Skeletal muscle tissue (tissue), 4 donors: ENCODE data around the gene ITM2C. TPM values are rescaled to one million over a fixed set of nuclear protein-coding genes. Genes with fewer than 3 reads are reported as not detected.

Experiments used
- H3K27ac ChIP-seq: one replicate; pipeline ENCODE4 v1.7.0; 2013; ENCODE audit warnings: mild to moderate bottlenecking, low read depth, low read length, inconsistent platforms
- H3K27me3 ChIP-seq, 3 donors: one replicate each; pipeline ENCODE4 v1.7.0; 2013; ENCODE audit warnings: low read length in 3 of 3; ENCODE audit not compliant: control insufficient read depth in 3 of 3, insufficient read depth in 3 of 3
- H3K36me3 ChIP-seq, 3 donors: one replicate each; pipeline ENCODE4 v1.7.0; 2013; ENCODE audit warnings: low read length in 3 of 3; ENCODE audit not compliant: control insufficient read depth in 3 of 3, insufficient read depth in 3 of 3
- H3K4me1 ChIP-seq, 3 donors: one replicate each; pipeline ENCODE4 v1.7.0; 2013; ENCODE audit warnings: low read length in 3 of 3, mild to moderate bottlenecking in 3 of 3; ENCODE audit not compliant: control insufficient read depth in 3 of 3, insufficient read depth in 3 of 3
- H3K4me3 ChIP-seq, 3 donors: one replicate each; pipeline ENCODE4 v1.7.0; 2013; ENCODE audit warnings: low read length in 3 of 3
- H3K9ac ChIP-seq, 3 donors: one replicate each; pipeline ENCODE4 v1.7.0; 2013; ENCODE audit warnings: low read length in 3 of 3, mild to moderate bottlenecking in 3 of 3, moderate library complexity in 2 of 3, low read depth in 1 of 3
- H3K9me3 ChIP-seq, 3 donors: one replicate each; pipeline ENCODE4 v1.7.0; 2013; ENCODE audit warnings: low read length in 3 of 3; ENCODE audit not compliant: control insufficient read depth in 3 of 3
- total RNA-seq: library from RNA; depleted of rRNA; stranded (reverse); fragments of >200 nt; gene quantifications from one replicate; pipeline ENCODE4 v1.2.3, GENCODE V29; 2014
- donor health status: Osteomylitis.

ITM2C gene
- total RNA-seq, 1 donor from 2014 or later: 84.0 TPM

DNA sequence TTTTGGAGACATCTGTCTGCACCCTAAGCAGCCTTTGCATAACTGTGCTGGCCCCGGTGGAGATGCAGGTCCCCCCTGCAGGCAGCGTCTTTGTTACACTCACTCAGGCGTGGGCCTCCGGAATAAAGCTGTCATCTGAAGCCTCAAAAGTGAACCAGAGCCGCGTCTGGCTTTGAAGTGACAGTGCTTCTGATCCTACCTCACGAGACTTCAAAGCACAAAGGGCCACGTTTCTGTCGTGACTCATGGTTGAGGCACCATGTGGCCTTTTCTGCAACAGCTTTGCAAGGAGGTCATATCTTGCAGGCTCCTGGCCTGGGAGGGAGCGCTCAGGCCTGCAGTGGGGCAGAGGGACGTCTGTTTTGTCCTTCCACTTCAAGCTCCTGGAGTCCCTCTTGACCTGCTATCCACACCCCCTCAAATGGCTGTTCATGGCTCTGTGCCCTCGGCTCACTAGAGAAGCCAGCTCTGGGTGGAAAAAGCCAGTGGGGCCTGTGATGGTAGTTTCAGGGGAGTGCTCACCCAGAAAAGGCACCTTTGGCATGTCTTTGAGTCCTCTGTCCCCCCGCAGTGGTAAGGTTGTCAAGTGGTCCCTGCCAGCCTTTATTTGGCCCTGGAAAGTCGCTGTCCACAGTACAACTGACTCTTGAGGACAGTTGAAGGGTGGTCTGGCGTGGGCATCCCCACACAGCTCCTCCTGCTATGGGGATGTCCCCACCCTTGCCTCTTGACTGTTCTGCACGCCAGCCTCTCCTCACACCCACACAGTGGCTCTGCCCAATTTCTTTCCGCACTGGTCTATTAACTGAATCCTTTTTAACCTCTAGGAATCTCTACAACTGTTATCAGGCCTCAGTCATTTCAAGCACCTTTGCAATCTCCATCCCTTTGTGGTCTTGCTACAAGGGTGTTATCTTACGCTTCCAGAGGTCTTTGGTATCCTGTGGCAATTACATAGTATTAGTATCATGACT is 41.0 kb downstream of the ITM2C start:
- Histone ChIP-seq H3K4me3 (no peak overlapping the region), H3K27me3 (peaks cover 5 to 9% (median 5%) of the 10 kb centered on the region in 3 donors), H3K9ac (no peak overlapping the region), H3K4me1 (no peaks in the 10 kb centered on the region), H3K36me3 (no peaks in the 10 kb centered on the region), H3K9me3 (no peaks in the 10 kb centered on the region), H3K27ac (no peak overlapping the region)

DNA sequence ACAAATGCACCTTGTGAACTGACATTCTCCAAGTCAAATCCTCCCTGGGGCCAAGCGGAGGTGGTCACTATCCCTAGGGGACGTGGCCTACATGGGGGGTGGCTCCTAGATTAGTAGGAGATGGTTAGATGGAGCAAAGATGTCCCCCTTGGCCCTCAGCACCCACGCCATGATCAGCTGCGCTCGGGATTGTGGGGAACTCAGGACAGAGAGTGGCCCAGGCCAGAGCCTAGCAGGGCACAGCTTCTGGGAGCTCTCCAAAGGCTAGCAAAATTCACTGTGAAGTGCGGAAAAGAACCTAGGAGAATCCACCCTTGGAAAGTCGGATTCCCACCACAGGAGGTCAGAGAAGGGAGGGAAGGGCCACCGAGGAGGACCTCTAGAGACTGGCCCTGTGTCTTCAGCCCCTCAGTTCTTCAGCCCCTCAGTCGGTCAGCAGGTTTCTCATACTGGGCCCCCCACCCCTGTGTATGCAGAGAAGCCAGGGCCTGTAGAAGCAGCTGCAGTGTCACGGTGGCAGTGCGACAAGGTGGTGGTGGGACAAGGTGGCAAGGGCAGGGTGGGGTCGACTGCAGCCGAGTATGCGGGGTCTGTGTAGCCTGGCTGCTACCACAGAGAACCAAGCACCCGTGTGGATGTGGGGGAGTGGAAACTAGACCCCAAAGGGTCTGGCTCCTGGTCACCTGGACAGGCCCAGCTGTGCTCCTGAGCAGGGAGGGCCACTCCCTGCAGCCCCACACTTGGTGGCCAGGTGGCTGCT is 41.9 kb downstream of the ITM2C start:
- Histone ChIP-seq H3K36me3 (no peaks in the 10 kb centered on the region), H3K4me1 (no peaks in the 10 kb centered on the region), H3K9me3 (no peaks in the 10 kb centered on the region), H3K4me3 (no peak overlapping the region), H3K27ac (no peak overlapping the region), H3K9ac (no peak overlapping the region), H3K27me3 (peaks cover 0 to 5% (median 4%) of the 10 kb centered on the region in 3 donors)

DNA sequence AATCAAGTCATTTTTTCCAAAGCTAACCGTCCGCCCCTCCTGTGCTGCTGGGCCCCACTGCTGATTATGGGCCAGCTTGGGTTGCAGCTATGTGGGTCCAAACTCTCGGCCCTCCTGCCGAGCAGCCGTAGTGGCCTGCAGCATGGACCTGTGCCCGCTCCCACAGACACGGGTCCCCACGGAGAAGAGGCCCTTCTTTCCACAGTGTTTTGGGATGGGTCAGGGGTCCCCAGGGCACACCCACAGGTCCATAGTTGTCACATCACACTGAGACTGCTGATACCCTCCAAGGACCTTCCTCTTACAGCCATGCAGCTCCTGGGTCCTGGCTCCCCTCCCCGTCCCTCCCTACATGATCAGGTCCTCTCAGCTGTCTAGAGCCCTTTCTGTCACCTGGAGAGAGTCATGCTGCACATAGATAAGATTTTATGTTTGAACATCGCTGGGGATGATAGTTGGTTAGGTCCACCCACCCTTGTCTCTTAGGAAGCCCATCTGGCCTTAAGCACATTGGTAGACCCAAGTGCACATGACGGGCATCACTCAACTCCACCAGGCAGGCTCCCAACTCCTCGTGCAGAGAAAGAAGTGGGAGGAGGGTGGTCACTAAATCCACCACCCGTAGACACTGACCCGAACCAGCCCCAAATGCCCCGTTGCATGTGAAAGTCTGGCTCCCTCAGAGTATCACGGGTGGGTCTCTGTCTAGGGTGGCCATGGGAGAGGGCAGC is 42.8 kb downstream of the ITM2C start:
- peaks cover 0 to 5% (median 4%) of the 10 kb centered on the region in 3 donors for H3K27me3 ChIP-seq
- no peaks in the 10 kb centered on the region for H3K36me3 ChIP-seq
- H3K4me3 ChIP-seq: no peak overlapping the region
- no peak overlapping the region for H3K9ac ChIP-seq
- no peaks in the 10 kb centered on the region for H3K4me1 ChIP-seq
- H3K27ac ChIP-seq: no peak overlapping the region
- no peaks in the 10 kb centered on the region for H3K9me3 ChIP-seq

DNA sequence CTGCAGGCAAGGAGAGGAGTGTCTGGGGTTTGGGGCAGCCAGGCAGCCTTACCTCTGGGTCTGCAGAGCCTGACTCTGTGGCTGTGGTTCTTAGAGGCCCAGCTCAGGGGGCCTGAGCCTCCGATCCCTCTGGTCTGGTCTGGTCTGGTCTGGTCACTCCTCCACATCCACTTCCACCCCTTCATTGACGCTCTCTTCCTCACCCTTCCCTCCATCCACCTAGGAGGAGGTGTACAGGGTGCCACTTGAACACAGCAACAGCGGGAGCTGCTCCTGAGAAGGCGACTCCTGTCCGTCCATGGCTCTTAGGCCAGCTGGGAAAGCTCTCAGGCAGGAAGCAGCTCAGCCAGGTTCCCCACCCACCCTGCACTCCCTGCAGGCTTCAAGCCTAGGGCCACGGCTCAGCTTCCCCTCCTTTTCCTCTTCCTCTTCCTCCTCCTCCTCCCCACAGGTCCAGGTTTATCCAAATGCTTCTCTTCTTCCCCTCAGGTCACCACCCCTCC is 43.4 kb downstream of the ITM2C start:
- no peaks in the 10 kb centered on the region for H3K9me3 ChIP-seq
- no peak overlapping the region for H3K4me3 ChIP-seq
- no peaks in the 10 kb centered on the region for H3K36me3 ChIP-seq
- no peaks in the 10 kb centered on the region for H3K4me1 ChIP-seq
- no peak overlapping the region for H3K9ac ChIP-seq
- H3K27ac ChIP-seq: no peak overlapping the region
- peaks cover 0 to 5% (median 4%) of the 10 kb centered on the region in 3 donors for H3K27me3 ChIP-seq

DNA sequence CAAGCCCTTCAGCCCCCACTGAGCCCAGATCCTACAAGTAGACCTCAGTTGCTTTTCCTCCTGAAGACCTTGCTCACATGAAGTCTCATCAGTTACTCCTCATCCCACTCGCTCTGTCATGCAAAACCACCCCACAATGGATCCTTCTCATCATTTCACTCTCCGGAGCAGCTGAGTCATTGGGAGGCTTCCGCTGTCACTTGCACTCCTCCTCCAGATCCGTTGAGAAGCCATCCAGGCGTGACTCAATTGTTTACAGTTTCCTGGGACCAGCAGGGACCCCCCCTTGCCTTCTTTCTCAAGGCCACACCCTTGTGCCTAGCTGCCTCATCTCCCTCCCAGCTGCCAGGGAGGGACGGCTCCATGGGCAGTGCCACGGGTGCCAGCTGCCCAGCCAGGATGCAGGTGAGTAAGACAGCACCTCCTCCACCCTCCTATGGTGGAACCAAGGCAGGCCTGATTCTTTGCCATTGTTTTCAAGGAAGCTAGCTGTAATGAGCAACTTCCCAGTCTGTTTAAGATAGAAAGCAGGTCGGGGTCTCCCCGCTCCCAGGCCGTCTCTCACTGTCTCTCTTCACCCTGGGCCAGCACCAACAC is 44.0 kb downstream of the ITM2C start:
- no peak overlapping the region for H3K27ac ChIP-seq
- H3K4me3 ChIP-seq: no peak overlapping the region
- no peaks in the 10 kb centered on the region for H3K36me3 ChIP-seq

DNA sequence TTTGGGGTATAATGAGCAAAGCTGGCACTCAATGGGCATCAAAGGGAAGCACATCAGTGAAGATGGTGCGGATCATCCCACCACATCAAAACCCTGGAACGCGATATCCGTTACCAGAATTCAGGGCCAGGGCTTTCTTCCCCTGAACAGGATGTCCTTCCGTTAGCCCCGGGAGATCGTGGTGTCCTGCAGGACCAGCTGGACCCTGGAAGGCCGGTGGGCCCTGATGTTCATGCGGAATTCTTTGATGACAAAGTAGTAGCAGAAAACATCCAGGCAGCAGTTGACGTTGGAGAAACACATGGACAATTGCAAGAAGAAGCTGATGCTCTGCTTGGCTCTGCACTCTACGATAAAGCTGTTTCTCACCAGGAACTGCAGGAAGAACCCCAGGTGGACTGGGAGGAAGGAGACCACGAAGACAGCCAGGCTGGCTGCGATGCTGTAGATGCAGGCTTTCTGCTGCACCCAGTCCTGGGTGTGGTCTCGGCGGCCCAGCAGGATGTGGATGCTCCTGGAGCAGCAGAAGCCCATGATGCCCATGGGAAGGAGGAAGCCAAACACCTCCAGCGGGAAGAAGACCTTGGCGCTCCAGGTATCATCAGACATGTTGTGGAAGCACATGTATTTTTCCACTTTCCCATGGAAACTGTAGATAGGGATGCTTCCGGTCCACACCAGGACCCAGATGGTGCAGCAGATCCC is 45.3 kb downstream of the ITM2C start:
- Histone ChIP-seq H3K4me3 (no peak overlapping the region), H3K9ac (no peak overlapping the region), H3K4me1 (no peaks in the 10 kb centered on the region), H3K27me3 (peaks cover 4 to 8% (median 5%) of the 10 kb centered on the region in 3 donors), H3K36me3 (no peaks in the 10 kb centered on the region), H3K27ac (no peak overlapping the region), H3K9me3 (no peaks in the 10 kb centered on the region)

More for the DNA sequence above, 44.0 kb downstream of the ITM2C start:
- Histone ChIP-seq H3K4me1 (no peaks in the 10 kb centered on the region), H3K9me3 (no peaks in the 10 kb centered on the region), H3K27me3 (peaks cover under 1 to 5% (median 4%) of the 10 kb centered on the region in 3 donors), H3K9ac (no peak overlapping the region)

DNA sequence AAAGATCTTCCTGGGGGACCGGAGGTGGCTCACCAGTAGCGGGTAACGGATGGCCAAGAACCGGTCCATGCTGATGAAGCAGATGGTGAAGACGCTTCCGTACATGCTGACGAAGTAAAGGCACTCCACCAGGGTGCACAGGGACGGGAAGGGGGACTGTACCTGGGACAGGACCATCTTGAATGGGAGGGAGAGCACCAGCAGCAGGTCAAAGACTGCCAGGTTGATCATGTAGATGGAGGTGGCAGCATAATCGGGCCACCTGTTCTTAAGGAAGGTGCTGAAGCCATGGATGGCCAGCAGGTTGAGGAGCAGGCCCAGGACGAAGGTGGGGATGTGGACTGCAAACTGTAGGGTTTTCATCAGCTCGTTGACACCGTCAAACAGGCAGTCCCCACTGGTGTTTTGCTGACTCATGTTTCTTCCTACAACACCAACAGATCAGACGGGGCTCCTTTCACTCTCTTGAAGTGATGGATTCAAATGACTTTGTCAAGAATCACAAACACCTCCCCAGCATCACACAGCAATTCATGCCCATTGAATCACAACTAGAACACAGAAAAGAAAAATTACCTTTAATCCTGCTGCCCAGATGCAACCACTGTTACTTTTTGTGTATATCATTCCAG is 45.9 kb downstream of the ITM2C start:
- Histone ChIP-seq H3K9ac (no peak overlapping the region), H3K4me1 (no peaks in the 10 kb centered on the region), H3K27me3 (peaks cover 0 to 9% (median 4%) of the 10 kb centered on the region in 3 donors), H3K27ac (no peak overlapping the region), H3K9me3 (no peaks in the 10 kb centered on the region), H3K36me3 (no peaks in the 10 kb centered on the region), H3K4me3 (no peak overlapping the region)

DNA sequence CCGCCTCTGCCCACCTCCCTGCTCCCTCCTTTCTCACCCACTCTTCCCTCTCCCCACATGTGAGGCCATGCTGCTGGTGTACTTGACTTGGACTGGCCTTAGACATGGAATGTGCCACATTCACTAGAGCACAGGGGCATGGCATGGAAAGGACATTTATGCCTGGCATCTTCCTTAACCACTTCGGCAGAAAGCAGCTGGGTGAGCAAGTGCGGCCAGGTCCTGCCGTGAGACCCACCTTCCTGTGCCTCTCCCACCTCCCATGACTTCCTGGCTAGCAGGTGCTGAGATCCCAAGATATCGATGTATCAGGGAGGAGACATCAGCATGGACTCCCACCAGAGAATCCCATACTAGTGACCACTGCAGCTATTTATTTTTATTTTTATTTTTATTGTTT is 47.3 kb downstream of the ITM2C start:
- H3K9ac ChIP-seq: no peak overlapping the region
- H3K9me3 ChIP-seq: no peaks in the 10 kb centered on the region
- peaks cover 0 to 6% (median 4%) of the 10 kb centered on the region in 3 donors for H3K27me3 ChIP-seq
- H3K27ac ChIP-seq: no peak overlapping the region
- H3K4me3 ChIP-seq: no peak overlapping the region
- H3K36me3 ChIP-seq: no peaks in the 10 kb centered on the region
- no peaks in the 10 kb centered on the region for H3K4me1 ChIP-seq
